PC-3 (cell line): ENCODE results near the gene F13A1.

Source experiments
- EZH2 ChIP-seq: fragments of 300-600 bp; sonication (generic); IDR thresholded peaks from one replicate; pipeline ENCODE4 v1.6.1; 2017; ENCODE audit warnings: antibody characterized with exemption, mild to moderate bottlenecking, low read length; ENCODE audit not compliant: unreplicated experiment
- TF ChIP-seq, protein P1 (sequence below): fragments of 300-600 bp; sonication (generic); conservative IDR thresholded peaks from 2 replicates; pipeline ENCODE4 v1.5.1; 2017; ENCODE audit warnings: antibody characterized with exemption, low read depth, mild to moderate bottlenecking, low read length

GRCh38 chr6:6201200-6201599 lies 119.3 kb downstream of the F13A1 start:
- TF ChIP-seq EZH2, result no peak
- TF ChIP-seq, protein P1, sequence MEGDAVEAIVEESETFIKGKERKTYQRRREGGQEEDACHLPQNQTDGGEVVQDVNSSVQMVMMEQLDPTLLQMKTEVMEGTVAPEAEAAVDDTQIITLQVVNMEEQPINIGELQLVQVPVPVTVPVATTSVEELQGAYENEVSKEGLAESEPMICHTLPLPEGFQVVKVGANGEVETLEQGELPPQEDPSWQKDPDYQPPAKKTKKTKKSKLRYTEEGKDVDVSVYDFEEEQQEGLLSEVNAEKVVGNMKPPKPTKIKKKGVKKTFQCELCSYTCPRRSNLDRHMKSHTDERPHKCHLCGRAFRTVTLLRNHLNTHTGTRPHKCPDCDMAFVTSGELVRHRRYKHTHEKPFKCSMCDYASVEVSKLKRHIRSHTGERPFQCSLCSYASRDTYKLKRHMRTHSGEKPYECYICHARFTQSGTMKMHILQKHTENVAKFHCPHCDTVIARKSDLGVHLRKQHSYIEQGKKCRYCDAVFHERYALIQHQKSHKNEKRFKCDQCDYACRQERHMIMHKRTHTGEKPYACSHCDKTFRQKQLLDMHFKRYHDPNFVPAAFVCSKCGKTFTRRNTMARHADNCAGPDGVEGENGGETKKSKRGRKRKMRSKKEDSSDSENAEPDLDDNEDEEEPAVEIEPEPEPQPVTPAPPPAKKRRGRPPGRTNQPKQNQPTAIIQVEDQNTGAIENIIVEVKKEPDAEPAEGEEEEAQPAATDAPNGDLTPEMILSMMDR, result no peak
